ENCODE data around the gene MED26.

MED26 gene

DNA sequence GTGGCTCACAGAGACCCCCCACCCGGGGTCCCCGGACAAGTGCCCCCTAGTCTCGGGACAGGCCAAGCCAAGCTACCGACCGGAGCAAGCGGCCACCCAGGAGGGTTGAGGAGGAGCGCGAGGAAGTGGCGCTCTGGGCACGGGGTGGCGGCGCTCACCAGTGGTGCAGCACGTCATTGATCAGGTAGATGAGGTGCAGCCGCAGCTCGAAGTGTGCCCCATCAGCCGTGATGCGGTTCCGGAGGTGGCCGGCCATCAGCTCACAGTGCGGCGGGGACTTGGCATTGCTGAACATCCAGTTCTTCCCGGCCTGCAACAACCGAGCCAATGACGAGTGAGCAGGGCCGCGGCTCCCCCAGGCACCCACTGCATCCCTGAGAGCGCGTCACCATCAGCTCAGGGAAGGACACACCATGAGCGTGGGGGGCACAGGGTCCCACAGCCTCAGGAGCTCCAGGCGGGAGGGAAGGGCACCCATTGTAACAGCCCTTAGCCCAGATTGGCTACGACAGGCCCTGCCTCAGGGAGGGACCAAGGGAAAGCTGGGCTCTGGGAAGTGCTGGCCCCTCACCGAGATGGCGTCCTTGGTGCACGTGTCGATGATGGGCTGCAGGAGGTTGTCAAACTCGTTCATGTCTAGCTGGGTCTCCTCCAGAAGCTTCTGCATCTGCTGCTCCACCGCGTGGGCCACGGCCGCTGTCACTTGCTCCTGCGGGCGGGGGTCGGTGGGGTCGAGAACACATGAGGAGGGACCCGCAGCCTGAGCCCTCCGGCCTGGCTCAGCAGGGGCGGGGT, 95.4 kb downstream of the MED26 start:
- no peak for FAIRE-seq

GRCh38 chr19:16531380-16531669, 96.7 kb downstream of the MED26 start:
- FAIRE-seq: no peak

DNA sequence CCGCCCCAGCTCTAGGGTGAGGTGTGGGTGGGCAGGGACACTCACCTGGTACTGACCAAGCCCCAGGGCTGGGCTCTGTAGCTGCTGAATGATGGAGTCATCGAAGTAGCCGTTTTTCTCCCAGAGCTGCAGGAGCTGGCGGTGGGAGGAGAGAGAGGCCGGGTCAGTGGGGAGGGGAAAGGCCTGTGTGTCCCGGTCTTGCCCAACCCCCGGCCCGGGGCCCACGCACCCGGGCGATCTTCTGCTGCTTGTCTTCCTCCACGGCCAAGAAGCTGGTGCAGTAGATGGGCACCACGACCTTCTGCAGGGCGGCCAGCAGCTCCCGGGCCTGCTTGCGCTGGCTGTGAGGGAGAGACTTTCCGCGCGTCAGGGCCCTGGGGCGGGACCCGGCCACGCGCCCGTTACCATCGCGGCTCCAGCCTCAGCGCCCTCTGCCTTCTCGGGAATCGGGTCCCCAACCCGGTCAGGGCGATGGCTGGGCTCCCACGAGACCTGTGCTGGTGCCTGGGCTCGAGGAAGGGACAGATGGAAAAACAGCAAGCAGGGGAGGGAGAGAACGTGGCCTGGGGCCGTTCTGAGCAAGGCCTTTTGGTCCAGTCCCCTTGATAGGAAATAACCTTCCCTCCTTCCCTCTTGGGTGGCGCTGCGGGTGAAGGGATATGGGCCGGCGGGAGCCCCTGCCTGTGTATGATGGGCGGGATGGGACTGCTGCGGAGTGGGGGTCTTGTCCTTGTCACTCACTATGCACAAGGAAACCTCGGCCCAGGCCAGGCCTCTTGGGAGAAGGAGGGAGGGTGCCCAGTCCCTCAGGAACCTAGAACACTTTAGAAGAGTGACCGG, 97.2 kb downstream of the MED26 start:
- FAIRE-seq: no peak

- FAIRE-seq: no peak
Measured at GRCh38 chr19:16529466-16530144, 98.4 kb downstream of the MED26 start.

DNA sequence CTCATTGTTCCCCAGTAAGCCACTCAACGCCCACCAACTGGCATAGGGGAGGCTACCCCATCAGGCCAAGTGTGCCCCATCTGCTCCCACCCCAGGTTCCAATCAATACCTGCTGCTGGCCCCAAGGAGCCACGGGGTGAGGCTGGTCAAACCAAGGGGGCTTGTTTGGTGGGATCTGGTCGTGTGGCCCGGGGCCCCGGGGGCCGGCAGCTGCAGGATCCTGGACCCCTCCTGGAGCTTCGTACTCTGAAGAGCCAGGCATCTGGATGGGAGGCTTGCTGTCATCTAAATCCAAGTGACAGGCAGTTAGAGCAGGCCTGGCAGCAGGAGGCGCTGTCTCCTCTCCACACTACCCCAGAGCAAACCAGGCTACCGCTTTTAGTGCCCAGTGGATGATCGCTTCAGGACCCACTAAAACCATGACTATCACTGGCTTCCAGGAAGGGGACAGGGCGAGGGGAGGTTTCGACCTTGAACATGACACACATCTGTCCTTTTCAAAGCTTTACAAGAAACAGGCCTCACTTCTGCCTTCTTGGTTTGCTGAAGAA, 100.0 kb downstream of the MED26 start:
- FAIRE-seq: no peak

GRCh38 chr19:16527334-16527935, 100.6 kb downstream of the MED26 start:
- FAIRE-seq: no peak

DNA sequence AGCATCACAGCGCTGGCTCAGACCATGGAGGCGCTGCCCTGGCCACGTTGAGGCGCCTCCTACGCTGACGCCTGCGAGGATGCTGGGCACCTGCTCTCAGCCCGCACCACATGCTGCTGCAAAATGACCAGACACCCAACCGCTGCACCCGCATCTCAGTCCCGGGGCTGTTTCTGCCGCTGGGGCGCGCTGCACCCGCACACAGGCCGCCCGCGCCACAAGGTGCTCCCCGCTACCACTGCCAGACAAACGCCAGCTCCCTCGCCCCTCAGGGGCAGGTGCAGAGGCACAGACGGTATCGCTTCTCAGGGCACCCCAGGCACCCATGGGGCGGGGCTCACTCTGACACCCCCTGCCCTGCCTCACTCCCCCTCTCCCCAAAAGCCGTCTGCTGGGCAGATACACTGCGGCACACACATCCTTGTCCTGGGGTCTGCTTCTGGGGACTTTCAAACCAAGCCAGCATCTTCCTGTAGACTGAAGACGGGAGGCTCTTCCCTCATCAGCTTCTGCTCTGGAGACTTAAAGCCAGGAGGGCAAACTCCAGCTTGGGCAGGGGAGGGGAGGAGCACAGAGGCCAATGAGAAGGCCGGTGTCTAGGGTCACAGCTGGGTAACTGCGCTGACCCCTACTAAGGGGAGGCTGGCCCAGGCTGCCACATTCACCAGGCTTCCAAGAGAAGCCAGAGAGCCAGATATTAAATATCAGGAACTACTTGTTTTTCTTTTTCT, 102.1 kb downstream of the MED26 start:
- FAIRE-seq: no peak

DNA sequence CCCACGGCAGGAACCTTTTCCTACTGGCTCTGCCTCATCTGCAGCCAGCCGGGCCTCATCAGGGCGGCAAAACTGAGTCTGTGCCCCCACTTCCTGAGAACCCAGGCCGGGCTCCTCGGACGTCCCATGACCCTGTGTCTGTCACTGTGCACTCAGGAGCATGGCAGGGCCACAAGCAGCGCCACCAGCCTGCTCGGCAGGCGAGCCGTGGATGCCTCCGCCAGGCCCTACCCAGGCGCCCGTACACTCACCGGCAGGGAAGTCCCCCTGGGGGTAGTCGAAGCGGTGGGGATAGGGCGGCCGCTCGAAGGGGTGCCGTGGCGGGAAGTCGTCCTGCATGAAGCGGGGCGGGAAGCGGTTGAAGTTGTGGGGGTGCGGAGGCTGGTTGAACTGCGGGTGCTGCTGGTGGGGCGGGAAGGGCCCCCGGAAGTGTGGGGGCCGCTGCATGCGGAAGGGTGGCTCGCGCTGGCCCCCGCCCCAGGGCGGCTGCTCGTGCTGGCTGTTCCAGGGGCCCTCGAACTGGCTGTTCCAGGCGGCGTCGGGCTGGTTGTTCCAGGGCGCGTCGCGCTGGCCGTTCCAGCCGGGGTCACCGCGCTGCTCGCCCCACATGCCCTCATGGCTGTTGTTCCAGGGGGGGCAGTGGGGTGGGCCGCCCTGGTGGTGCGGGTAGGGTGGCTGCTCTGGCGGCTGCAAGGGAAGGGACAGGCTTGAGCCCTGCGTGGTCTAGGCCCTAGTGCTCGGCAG, 102.8 kb downstream of the MED26 start:
- FAIRE-seq: no peak
